Breast epithelium (tissue), 4 donors: ENCODE data around the gene ZNF629. TPM values are rescaled to one million over a fixed set of nuclear protein-coding genes. Genes with fewer than 3 reads are reported as not detected.

Experiments
- DNase-seq, 2 donors: peaks; one replicate each; pipeline ENCODE4 v3.0.0-alpha.2; 2019; ENCODE audit warnings: low spot score in 2 of 2
- H3K27ac ChIP-seq, 2 donors: fragments of 200-600 bp; sonication (generic) in 1 of 2; one replicate each; pipeline ENCODE4 v1.5.1; 2016 to 2019; ENCODE audit warnings: mild to moderate bottlenecking in 1 of 2
- H3K27me3 ChIP-seq, 2 donors: fragments of 200-600 bp; sonication (generic) in 1 of 2; one replicate each; pipeline versions ENCODE4 v1.5.1 to v1.6.0; 2017 to 2019; ENCODE audit warnings: control low read depth in 1 of 2, mild to moderate bottlenecking in 1 of 2
- H3K36me3 ChIP-seq: fragments of 200-600 bp; one replicate; pipeline ENCODE4 v1.5.1; 2019
- H3K4me1 ChIP-seq, 2 donors: fragments of 200-600 bp; sonication (generic); one replicate each; pipeline ENCODE4 v1.5.1; 2016 to 2019; ENCODE audit warnings: control low read depth in 1 of 2
- H3K4me3 ChIP-seq, 3 donors: fragments of 200-600 bp; sonication (generic); 1 replicate in 2 of 3; 2 replicates in 1 of 3; pipeline ENCODE4 v1.5.1; 2016 to 2019; ENCODE audit warnings: mild to moderate bottlenecking in 3 of 3, moderate library complexity in 2 of 3
- H3K9me3 ChIP-seq, 2 donors: fragments of 200-600 bp; sonication (generic) in 1 of 2; one replicate each; pipeline ENCODE4 v1.5.1; 2016 to 2019; ENCODE audit warnings: control low read depth in 1 of 2
- POLR2A ChIP-seq: fragments of 450-650 bp; IDR thresholded peaks from one replicate; pipeline ENCODE4 v1.6.1; 2016; ENCODE audit warnings: antibody characterized with exemption, mild to moderate bottlenecking, moderate library complexity
- POLR2AphosphoS5 ChIP-seq, 3 donors: sonication (generic); formaldehyde crosslinking; IDR thresholded peaks; one replicate each; pipeline ENCODE4 v1.6.1; 2017; ENCODE audit warnings: antibody characterized with exemption in 3 of 3
- intact Hi-C: fragments of 100-400 bp; cut with DNase I; formaldehyde crosslinking; loops from one replicate; pipeline ENCODE4 v1.15.1; 2023; ENCODE audit warnings: low total_unique reads
- total RNA-seq, 3 donors: library from RNA; depleted of rRNA; stranded (reverse); fragments of >200 nt; gene quantifications; one replicate each; pipeline ENCODE4 v1.1.0, GENCODE V29; 2016
- TF ChIP-seq, protein P1 (sequence below), 3 donors: fragments of 450-650 bp; IDR thresholded peaks; one replicate each; pipeline ENCODE4 v1.5.1; 2016 to 2017; ENCODE audit warnings: antibody characterized with exemption in 3 of 3, mild to moderate bottlenecking in 3 of 3, moderate library complexity in 3 of 3

Gene ZNF629
- total RNA-seq, 3 donors from 2014 or later, result 9.4 to 16.2 (median 10.5) TPM

- no peak for DNase-seq
- no peak overlapping the region for H3K4me3 ChIP-seq
- intact Hi-C loops, result no loop called here
- peaks cover 11% of the 10 kb centered on the region for H3K36me3 ChIP-seq
- no peaks in the 10 kb centered on the region for H3K27me3 ChIP-seq
- TF ChIP-seq POLR2A, result no peak
- TF ChIP-seq, protein P1, sequence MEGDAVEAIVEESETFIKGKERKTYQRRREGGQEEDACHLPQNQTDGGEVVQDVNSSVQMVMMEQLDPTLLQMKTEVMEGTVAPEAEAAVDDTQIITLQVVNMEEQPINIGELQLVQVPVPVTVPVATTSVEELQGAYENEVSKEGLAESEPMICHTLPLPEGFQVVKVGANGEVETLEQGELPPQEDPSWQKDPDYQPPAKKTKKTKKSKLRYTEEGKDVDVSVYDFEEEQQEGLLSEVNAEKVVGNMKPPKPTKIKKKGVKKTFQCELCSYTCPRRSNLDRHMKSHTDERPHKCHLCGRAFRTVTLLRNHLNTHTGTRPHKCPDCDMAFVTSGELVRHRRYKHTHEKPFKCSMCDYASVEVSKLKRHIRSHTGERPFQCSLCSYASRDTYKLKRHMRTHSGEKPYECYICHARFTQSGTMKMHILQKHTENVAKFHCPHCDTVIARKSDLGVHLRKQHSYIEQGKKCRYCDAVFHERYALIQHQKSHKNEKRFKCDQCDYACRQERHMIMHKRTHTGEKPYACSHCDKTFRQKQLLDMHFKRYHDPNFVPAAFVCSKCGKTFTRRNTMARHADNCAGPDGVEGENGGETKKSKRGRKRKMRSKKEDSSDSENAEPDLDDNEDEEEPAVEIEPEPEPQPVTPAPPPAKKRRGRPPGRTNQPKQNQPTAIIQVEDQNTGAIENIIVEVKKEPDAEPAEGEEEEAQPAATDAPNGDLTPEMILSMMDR (IDR thresholded peaks at IDR 0.05), result no peak
- TF ChIP-seq POLR2AphosphoS5 (IDR thresholded peaks at IDR 0.05), result no peak
- peaks cover 0 to 6% of the 10 kb centered on the region in 2 donors for H3K4me1 ChIP-seq
- H3K9me3 ChIP-seq, result no peaks in the 10 kb centered on the region
- H3K27ac ChIP-seq, result no peak overlapping the region
Measured at GRCh38 chr16:30784215-30784614, 2.8 kb downstream of the ZNF629 start.

GRCh38 chr16:30783280-30784109, 3.5 kb downstream of the ZNF629 start:
- Histone ChIP-seq H3K27me3 (no peaks in the 10 kb centered on the region), H3K4me1 (peaks cover 0 to 6% of the 10 kb centered on the region in 2 donors), H3K9me3 (no peaks in the 10 kb centered on the region), H3K4me3 (no peak overlapping the region), H3K36me3 (peaks cover 11% of the 10 kb centered on the region), H3K27ac (no peak overlapping the region)
- intact Hi-C loops, result no loop called here
- TF ChIP-seq POLR2AphosphoS5 (IDR thresholded peaks at IDR 0.05), result no peak
- TF ChIP-seq, protein P1 (IDR thresholded peaks at IDR 0.05), result no peak
- no peak for TF ChIP-seq POLR2A
- DNase-seq, result no peak

DNA sequence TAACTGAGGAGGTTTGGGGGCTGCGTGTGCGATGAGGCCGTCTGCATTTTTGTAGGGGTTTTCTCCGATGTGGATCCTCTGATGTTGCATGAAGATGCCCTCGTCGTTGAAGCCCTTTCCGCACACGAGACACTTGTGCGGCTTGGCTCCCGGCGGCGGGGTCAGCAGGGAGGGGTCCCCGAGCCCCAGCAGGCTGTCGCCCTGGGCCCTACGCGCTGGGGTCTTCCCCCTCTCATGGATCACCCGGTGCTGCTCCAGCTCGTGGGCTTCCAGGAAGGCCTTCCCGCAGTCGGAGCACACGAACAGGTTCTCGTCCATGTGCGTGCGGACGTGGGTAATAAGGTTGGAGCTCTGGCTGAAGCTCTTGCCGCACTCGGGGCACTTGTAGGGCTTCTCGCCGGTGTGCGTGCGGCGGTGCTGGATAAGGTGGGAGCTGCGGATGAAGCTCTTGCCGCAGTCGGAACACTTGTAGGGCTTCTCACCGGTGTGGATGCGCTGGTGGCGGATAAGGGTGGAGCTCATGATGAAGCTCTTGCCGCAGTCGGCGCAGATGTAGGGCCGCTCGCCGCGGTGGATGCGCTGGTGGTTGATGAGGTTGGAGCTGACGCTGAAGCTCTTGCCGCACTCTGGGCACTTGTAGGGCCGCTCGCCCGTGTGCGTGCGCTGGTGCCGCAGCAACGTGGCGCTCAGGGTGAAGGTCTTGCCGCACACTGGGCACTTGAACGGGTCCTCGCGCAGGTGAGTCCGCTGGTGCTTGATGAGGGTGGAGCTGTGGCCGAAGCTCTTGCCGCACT, 4.3 kb downstream of the ZNF629 start:
- Histone ChIP-seq H3K27me3 (no peaks in the 10 kb centered on the region), H3K36me3 (peaks cover 11% of the 10 kb centered on the region), H3K4me3 (no peak overlapping the region), H3K9me3 (no peaks in the 10 kb centered on the region), H3K4me1 (peaks cover 0 to 2% of the 10 kb centered on the region in 2 donors), H3K27ac (no peak overlapping the region)
- no peak for DNase-seq
- TF ChIP-seq, protein P1 (IDR thresholded peaks at IDR 0.05), result no peak
- TF ChIP-seq POLR2AphosphoS5 (IDR thresholded peaks at IDR 0.05) (no peak), POLR2A (no peak)
- intact Hi-C loops, result no loop called here

GRCh38 chr16:30780549-30780948, 6.5 kb downstream of the ZNF629 start:
- Histone ChIP-seq H3K36me3 (peaks cover 11% of the 10 kb centered on the region), H3K9me3 (no peaks in the 10 kb centered on the region), H3K4me3 (no peak overlapping the region), H3K27me3 (no peaks in the 10 kb centered on the region), H3K27ac (no peak overlapping the region), H3K4me1 (no peaks in the 10 kb centered on the region)
- TF ChIP-seq, protein P1 (IDR thresholded peaks at IDR 0.05), result no peak
- TF ChIP-seq POLR2AphosphoS5 (IDR thresholded peaks at IDR 0.05) (no peak), POLR2A (no peak)
- intact Hi-C loops, result no loop called here
- no peak for DNase-seq

GRCh38 chr16:30780021-30780420, 7.0 kb downstream of the ZNF629 start:
- Histone ChIP-seq H3K27ac (no peak overlapping the region), H3K4me1 (no peaks in the 10 kb centered on the region), H3K9me3 (no peaks in the 10 kb centered on the region), H3K4me3 (no peak overlapping the region), H3K36me3 (peaks cover 11% of the 10 kb centered on the region), H3K27me3 (no peaks in the 10 kb centered on the region)
- TF ChIP-seq POLR2A (no peak), POLR2AphosphoS5 (IDR thresholded peaks at IDR 0.05) (no peak)
- TF ChIP-seq, protein P1 (IDR thresholded peaks at IDR 0.05), result no peak
- no peak for DNase-seq
- intact Hi-C loops, result no loop called here
